ENCODE results near the gene NXPE2. TPM values are rescaled to one million over a fixed set of nuclear protein-coding genes. Genes with fewer than 3 reads are reported as not detected.

Gene NXPE2
- total RNA-seq, 1 donor from 2014 or later: not detected

- no peak overlapping the region for H3K27ac ChIP-seq
- H3K4me3 ChIP-seq: no peak overlapping the region
- TF ChIP-seq POLR2AphosphoS5 (IDR thresholded peaks at IDR 0.05; ENCODE audit: insufficient read depth in 1 of 2, low read depth in 1 of 2) (no peak), POLR2A (IDR thresholded peaks at IDR 0.05) (no peak)
- TF ChIP-seq, protein P1, sequence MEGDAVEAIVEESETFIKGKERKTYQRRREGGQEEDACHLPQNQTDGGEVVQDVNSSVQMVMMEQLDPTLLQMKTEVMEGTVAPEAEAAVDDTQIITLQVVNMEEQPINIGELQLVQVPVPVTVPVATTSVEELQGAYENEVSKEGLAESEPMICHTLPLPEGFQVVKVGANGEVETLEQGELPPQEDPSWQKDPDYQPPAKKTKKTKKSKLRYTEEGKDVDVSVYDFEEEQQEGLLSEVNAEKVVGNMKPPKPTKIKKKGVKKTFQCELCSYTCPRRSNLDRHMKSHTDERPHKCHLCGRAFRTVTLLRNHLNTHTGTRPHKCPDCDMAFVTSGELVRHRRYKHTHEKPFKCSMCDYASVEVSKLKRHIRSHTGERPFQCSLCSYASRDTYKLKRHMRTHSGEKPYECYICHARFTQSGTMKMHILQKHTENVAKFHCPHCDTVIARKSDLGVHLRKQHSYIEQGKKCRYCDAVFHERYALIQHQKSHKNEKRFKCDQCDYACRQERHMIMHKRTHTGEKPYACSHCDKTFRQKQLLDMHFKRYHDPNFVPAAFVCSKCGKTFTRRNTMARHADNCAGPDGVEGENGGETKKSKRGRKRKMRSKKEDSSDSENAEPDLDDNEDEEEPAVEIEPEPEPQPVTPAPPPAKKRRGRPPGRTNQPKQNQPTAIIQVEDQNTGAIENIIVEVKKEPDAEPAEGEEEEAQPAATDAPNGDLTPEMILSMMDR (IDR thresholded peaks at IDR 0.05): no peak
- H3K36me3 ChIP-seq: no peaks in the 10 kb centered on the region
- no peaks in the 10 kb centered on the region for H3K27me3 ChIP-seq
- no peaks in the 10 kb centered on the region for H3K4me1 ChIP-seq
- no peaks in the 10 kb centered on the region for H3K9me3 ChIP-seq
- intact Hi-C loops (cut with DNase I): no loop called here
- no peak for DNase-seq (ENCODE audit: extremely low spot score in 2 of 2)
These were observed 13.7 kb upstream of the NXPE2 start for GRCh38 chr11:114664641-114665040.

DNA sequence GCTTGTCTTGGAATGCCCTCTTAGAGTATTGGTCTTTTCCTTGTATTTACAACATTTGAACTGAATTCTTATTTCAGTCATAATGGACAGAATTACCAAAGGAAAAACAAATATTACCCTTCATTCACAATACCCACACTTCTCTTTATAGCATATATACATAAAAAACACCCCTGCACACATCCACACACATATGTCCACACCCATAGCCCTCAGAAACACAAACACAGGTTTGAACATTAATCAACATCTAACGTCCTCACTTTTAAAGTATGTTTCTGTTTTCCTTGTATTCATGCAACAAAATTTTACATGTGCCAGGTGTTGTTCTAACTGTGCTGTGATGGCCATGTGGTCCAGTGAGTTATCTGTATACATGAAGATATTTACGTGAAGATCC, 11.6 kb upstream of the NXPE2 start:
- H3K36me3 ChIP-seq: no peaks in the 10 kb centered on the region
- no peaks in the 10 kb centered on the region for H3K4me1 ChIP-seq
- no peak for TF ChIP-seq POLR2A (IDR thresholded peaks at IDR 0.05)
- DNase-seq (ENCODE audit: extremely low spot score in 2 of 2): no peak
- intact Hi-C loops (cut with DNase I): no loop called here
- H3K4me3 ChIP-seq: no peak overlapping the region
- no peaks in the 10 kb centered on the region for H3K9me3 ChIP-seq
- no peaks in the 10 kb centered on the region for H3K27me3 ChIP-seq
- no peak overlapping the region for H3K27ac ChIP-seq

- TF ChIP-seq, protein P1 (IDR thresholded peaks at IDR 0.05): no peak
- TF ChIP-seq POLR2A (IDR thresholded peaks at IDR 0.05) (no peak), POLR2AphosphoS5 (IDR thresholded peaks at IDR 0.05; ENCODE audit: insufficient read depth in 1 of 2, low read depth in 1 of 2) (no peak)
- Histone ChIP-seq H3K9me3 (no peaks in the 10 kb centered on the region), H3K27me3 (no peaks in the 10 kb centered on the region), H3K4me1 (no peaks in the 10 kb centered on the region), H3K27ac (no peak overlapping the region), H3K36me3 (no peaks in the 10 kb centered on the region), H3K4me3 (no peak overlapping the region)
- intact Hi-C loops (cut with DNase I): no loop called here
- no peak for DNase-seq (ENCODE audit: extremely low spot score in 2 of 2)
These were observed 10.2 kb upstream of the NXPE2 start for GRCh38 chr11:114668109-114668508.

GRCh38 chr11:114673661-114674060, 4.7 kb upstream of the NXPE2 start:
- intact Hi-C loops (cut with DNase I): no loop called here
- Histone ChIP-seq H3K27ac (no peak overlapping the region), H3K4me1 (peaks cover 8% of the 10 kb centered on the region), H3K36me3 (no peaks in the 10 kb centered on the region), H3K27me3 (no peaks in the 10 kb centered on the region), H3K9me3 (no peaks in the 10 kb centered on the region), H3K4me3 (no peak overlapping the region)
- TF ChIP-seq, protein P1 (IDR thresholded peaks at IDR 0.05): no peak
- no peak for TF ChIP-seq POLR2AphosphoS5 (IDR thresholded peaks at IDR 0.05; ENCODE audit: insufficient read depth in 1 of 2, low read depth in 1 of 2)
- TF ChIP-seq POLR2A (IDR thresholded peaks at IDR 0.05): no peak
- no peak for DNase-seq (ENCODE audit: extremely low spot score in 2 of 2)

DNA sequence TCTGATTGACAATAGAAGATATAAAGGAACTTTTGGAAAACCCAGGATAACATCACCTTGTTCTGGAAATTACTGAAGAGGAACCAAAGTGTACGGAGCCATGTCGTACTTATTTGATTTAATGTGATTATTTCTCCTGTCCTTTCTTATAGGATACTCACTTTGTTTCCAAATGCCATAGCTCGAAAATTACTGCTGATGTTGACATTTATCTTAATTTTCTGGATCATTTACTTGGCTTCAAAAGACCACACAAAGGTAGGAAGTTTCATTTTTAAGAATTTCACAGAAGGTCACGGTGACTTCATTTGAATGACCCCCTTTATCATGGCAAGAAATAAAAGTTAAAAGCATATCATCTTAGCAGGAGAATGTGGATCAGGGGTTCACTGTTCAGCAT, 1.2 kb downstream of the NXPE2 start:
- no peak overlapping the region for H3K4me3 ChIP-seq
- intact Hi-C loops (cut with DNase I): no loop called here
- no peaks in the 10 kb centered on the region for H3K9me3 ChIP-seq
- TF ChIP-seq, protein P1 (IDR thresholded peaks at IDR 0.05): no peak
- TF ChIP-seq POLR2A (IDR thresholded peaks at IDR 0.05) (no peak), POLR2AphosphoS5 (IDR thresholded peaks at IDR 0.05; ENCODE audit: insufficient read depth in 1 of 2, low read depth in 1 of 2) (no peak)
- no peak for DNase-seq (ENCODE audit: extremely low spot score in 2 of 2)
- peak overlapping the region; percentile 33 for H3K27ac ChIP-seq
- no peaks in the 10 kb centered on the region for H3K36me3 ChIP-seq
- H3K4me1 ChIP-seq: peaks cover 16% of the 10 kb centered on the region
- no peaks in the 10 kb centered on the region for H3K27me3 ChIP-seq

- DNase-seq (ENCODE audit: extremely low spot score in 2 of 2): no peak
- intact Hi-C loops (cut with DNase I): no loop called here
- H3K9me3 ChIP-seq: no peaks in the 10 kb centered on the region
- no peaks in the 10 kb centered on the region for H3K27me3 ChIP-seq
- H3K4me1 ChIP-seq: peaks cover 11% of the 10 kb centered on the region
- H3K4me3 ChIP-seq: no peak overlapping the region
- no peaks in the 10 kb centered on the region for H3K36me3 ChIP-seq
- TF ChIP-seq, protein P1 (IDR thresholded peaks at IDR 0.05): no peak
- no peak for TF ChIP-seq POLR2AphosphoS5 (IDR thresholded peaks at IDR 0.05; ENCODE audit: insufficient read depth in 1 of 2, low read depth in 1 of 2)
- no peak for TF ChIP-seq POLR2A (IDR thresholded peaks at IDR 0.05)
- H3K27ac ChIP-seq: no peak overlapping the region
These were observed 4.7 kb downstream of the NXPE2 start for GRCh38 chr11:114683007-114683406.
